MM.1S (cell line): ENCODE measurements around the gene CTPS2.
"Not testable (repeated sequence)": the region's sequence is repeated elsewhere in the genome, so short reads cannot be mapped to it uniquely, and the experiment has no call there.

Experiments
- DNase-seq: peaks from one replicate; pipeline ENCODE4 v3.0.0-alpha.2; 2015
- H2AFZ ChIP-seq: fragments of 300-600 bp; sonication (generic); 2 replicates; pipeline ENCODE4 v1.6.0; 2016; ENCODE audit warnings: antibody characterized with exemption, low read length
- H3F3A ChIP-seq: fragments of 300-600 bp; sonication (generic); 2 replicates; pipeline ENCODE4 v1.6.1; 2016; ENCODE audit warnings: mild to moderate bottlenecking, antibody characterized with exemption, low read length, moderate library complexity, mixed read lengths; ENCODE audit not compliant: insufficient read depth
- H3K27ac ChIP-seq: fragments of 300-600 bp; sonication (generic); 2 replicates; pipeline ENCODE4 v1.5.1; 2016; ENCODE audit warnings: mild to moderate bottlenecking, low read length
- H3K27me3 ChIP-seq: fragments of 300-600 bp; sonication (generic); replicated peaks from 2 replicates; pipeline ENCODE4 v1.6.0; 2016; ENCODE audit warnings: low read length; ENCODE audit not compliant: insufficient read depth
- H3K36me3 ChIP-seq: fragments of 300-600 bp; sonication (generic); replicated peaks from 2 replicates; pipeline ENCODE4 v1.6.1; 2016; ENCODE audit warnings: mild to moderate bottlenecking, low read length, mixed read lengths; ENCODE audit not compliant: insufficient read depth
- H3K4me1 ChIP-seq: fragments of 300-600 bp; sonication (generic); 2 replicates; pipeline ENCODE4 v1.6.1; 2016; ENCODE audit warnings: low read length, mixed read lengths
- H3K4me2 ChIP-seq: fragments of 300-600 bp; sonication (generic); 2 replicates; pipeline ENCODE4 v1.6.0; 2016; ENCODE audit warnings: low read depth, low read length
- H3K4me3 ChIP-seq: fragments of 300-600 bp; sonication (generic); 2 replicates; pipeline ENCODE4 v1.5.1; 2016; ENCODE audit warnings: low read length, mixed read lengths
- H3K79me2 ChIP-seq: fragments of 300-600 bp; sonication (generic); 2 replicates; pipeline ENCODE4 v1.6.1; 2016; ENCODE audit warnings: mixed run types, low read length, mixed read lengths
- H3K9ac ChIP-seq: fragments of 300-600 bp; sonication (generic); 2 replicates; pipeline ENCODE4 v1.6.1; 2016; ENCODE audit warnings: low read length, mixed read lengths
- H3K9me2 ChIP-seq: fragments of 300-600 bp; sonication (generic); replicated peaks from 2 replicates; pipeline ENCODE4 v1.6.1; 2016; ENCODE audit warnings: mild to moderate bottlenecking, low read length, mixed read lengths; ENCODE audit not compliant: insufficient read depth
- H3K9me3 ChIP-seq: fragments of 300-600 bp; sonication (generic); replicated peaks from 2 replicates; pipeline ENCODE4 v1.6.1; 2016; ENCODE audit warnings: mild to moderate bottlenecking, low read length, mixed read lengths; ENCODE audit not compliant: insufficient read depth
- H4K20me1 ChIP-seq: fragments of 300-600 bp; sonication (generic); 2 replicates; pipeline ENCODE4 v1.6.1; 2016; ENCODE audit warnings: mild to moderate bottlenecking, low read length, moderate library complexity, mixed read lengths; ENCODE audit not compliant: insufficient read depth
- EZH2 ChIP-seq: fragments of 300-600 bp; sonication (generic); optimal IDR thresholded peaks from 2 replicates; pipeline ENCODE3; 2017; ENCODE audit warnings: low read depth, mild to moderate bottlenecking, antibody characterized with exemption, low read length, mixed read lengths
- EZH2phosphoT487 ChIP-seq: fragments of 300-600 bp; sonication (generic); IDR thresholded peaks from 2 replicates; pipeline ENCODE4 v1.6.1; 2018; ENCODE audit warnings: antibody characterized with exemption, low read length
- TF ChIP-seq, protein P1 (sequence below): fragments of 300-600 bp; sonication (generic); IDR thresholded peaks from 2 replicates; pipeline ENCODE4 v1.5.1; 2016; ENCODE audit warnings: antibody characterized with exemption, low read length, mixed read lengths

CTPS2 gene

DNA sequence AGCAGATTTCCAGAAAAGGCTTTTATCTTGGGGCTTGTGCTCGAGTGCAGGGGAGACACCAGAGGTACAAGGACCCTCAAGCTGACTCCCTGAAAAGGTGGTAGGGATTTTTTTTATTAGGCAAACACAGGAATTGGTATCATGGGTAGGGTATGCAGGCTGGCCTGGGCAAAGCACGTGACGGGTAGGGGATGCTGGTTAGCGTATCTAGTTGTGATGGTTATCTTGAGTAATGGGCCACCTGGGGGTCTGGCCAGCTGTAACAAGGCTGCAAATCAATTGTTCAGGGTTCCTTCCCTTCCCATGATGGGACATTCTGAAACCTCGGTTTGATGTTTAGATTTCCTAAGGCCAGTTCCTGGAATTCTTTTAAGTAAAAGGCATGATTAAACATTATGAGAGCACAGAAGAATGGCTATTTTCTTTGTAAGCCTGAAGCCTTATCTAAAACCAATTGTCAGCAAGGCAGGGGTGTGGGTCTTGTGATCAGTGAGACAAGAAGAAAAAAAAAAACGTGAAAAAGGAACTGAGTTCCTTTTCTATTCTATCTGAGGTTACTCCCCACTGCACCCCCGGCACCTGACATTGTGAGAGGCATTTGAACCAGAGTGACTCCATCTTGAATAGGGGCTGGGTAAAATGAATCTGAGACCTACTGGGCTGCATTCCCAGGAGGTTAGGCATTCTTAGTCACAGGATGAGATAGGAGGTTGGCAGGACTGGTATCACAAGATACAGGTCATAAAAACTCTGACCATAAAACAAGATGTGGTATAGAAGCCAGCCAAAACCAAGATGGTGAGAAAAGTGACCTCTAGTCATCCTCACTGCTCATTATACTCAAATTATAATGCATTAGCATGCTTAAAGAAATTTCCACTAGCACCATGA lies 126.7 kb downstream of the CTPS2 start:
- Histone ChIP-seq H3K4me2 (no peak overlapping the region), H3K9ac (no peak overlapping the region), H3K79me2 (no peaks in the 10 kb centered on the region), H2AFZ (no peak overlapping the region), H3K36me3 (no peaks in the 10 kb centered on the region), H3F3A (no peaks in the 10 kb centered on the region), H3K9me2 (no peaks in the 10 kb centered on the region), H3K9me3 (no peaks in the 10 kb centered on the region), H3K4me1 (no peaks in the 10 kb centered on the region), H4K20me1 (no peaks in the 10 kb centered on the region), H3K4me3 (no peak overlapping the region), H3K27me3 (no peaks in the 10 kb centered on the region), H3K27ac (no peak overlapping the region)
- no peak for TF ChIP-seq EZH2phosphoT487
- TF ChIP-seq, protein P1, sequence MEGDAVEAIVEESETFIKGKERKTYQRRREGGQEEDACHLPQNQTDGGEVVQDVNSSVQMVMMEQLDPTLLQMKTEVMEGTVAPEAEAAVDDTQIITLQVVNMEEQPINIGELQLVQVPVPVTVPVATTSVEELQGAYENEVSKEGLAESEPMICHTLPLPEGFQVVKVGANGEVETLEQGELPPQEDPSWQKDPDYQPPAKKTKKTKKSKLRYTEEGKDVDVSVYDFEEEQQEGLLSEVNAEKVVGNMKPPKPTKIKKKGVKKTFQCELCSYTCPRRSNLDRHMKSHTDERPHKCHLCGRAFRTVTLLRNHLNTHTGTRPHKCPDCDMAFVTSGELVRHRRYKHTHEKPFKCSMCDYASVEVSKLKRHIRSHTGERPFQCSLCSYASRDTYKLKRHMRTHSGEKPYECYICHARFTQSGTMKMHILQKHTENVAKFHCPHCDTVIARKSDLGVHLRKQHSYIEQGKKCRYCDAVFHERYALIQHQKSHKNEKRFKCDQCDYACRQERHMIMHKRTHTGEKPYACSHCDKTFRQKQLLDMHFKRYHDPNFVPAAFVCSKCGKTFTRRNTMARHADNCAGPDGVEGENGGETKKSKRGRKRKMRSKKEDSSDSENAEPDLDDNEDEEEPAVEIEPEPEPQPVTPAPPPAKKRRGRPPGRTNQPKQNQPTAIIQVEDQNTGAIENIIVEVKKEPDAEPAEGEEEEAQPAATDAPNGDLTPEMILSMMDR, result no peak
- TF ChIP-seq EZH2, result no peak
- DNase-seq, result no peak

DNA sequence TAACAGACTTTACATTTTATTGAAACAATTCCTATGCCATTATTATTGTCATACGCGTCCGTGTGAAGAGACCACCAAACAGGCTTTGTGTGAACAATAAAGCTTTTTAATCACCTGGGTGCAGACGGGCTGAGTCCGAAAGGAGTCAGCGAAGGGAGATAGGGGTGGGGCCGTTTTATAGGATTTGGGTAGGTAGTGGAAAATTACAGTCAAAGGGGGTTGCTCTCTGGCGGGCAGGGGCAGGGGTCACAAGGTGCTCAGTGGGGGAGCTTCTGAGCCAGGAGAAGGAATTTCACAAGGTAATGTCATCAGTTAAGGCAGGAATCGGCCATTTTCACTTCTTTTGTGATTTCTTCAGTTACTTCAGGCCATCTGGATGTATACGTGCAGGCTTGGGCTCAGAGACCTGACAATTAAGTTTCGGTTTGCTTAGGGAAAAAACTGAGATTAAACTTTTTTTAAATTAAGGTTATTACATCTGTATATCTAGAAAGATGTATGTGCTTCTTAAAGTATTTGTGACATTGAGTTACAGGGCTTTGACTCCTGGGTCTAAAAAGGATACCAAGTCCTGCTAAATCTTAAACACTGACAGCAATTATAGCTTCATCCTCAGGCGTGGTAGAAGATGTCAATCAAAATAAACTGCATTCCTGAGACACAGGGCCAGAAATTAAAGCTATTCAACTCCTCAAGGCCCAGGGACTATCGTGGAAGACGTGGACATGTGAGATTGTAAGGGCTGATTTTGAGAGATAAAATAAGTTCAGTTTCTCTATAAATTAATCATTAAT lies 132.3 kb downstream of the CTPS2 start:
- H3K9me2 ChIP-seq, H3K9me3 ChIP-seq, H2AFZ ChIP-seq, H3F3A ChIP-seq, H3K9ac ChIP-seq, H3K36me3 ChIP-seq, H3K4me3 ChIP-seq, H3K27ac ChIP-seq, DNase-seq, H3K4me2 ChIP-seq, H3K79me2 ChIP-seq, H3K4me1 ChIP-seq, H4K20me1 ChIP-seq, H3K27me3 ChIP-seq: not testable (repeated sequence)

DNA sequence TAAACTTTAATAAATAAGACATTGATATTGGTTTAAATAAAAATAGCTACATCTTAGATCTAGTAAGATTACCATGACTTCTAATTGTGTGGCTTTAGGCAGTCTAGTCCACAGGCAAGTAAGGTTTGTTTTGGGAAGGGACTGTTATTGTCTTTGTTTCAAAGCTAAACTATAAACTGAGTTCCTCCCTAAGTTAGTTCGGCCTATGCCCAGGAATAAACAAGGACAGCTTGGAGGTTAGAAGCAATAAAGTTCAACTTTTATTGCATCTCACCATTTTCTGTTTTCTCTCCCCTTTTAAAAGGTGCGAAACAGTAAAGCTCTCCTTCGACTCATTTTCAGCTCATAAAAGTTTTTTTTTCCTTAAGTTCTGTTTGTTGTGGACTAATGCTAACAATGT lies 133.0 kb downstream of the CTPS2 start:
- Histone ChIP-seq H3K36me3 (no peaks in the 10 kb centered on the region), H3K4me3 (no peak overlapping the region), H3K4me1 (no peaks in the 10 kb centered on the region), H3K27me3 (no peaks in the 10 kb centered on the region), H3F3A (no peaks in the 10 kb centered on the region), H3K9ac (no peak overlapping the region), H2AFZ (no peak overlapping the region), H3K9me2 (no peaks in the 10 kb centered on the region), H3K27ac (no peak overlapping the region), H3K79me2 (no peaks in the 10 kb centered on the region), H4K20me1 (no peaks in the 10 kb centered on the region), H3K9me3 (no peaks in the 10 kb centered on the region), H3K4me2 (no peak overlapping the region)
- DNase-seq, result no peak
- TF ChIP-seq, protein P1, result no peak

DNA sequence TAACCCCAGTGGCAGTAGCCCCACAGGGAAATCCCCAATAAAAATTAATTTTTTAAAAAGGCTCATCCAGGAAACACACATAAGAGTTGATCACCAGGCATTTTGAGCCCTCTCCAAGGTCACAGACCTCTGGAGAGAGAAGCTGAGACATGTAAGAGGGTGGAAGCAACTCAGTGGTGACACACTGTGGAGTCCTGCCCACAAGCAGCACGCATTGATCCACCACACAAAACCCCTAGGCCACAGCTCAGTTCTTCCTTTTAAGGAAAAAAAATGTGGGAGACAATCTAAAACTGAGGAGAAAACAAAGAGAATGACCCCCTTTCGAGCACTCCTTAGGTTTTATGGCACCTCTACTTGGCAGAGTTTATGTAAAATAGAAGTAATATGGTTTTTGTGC lies 134.3 kb downstream of the CTPS2 start:
- Histone ChIP-seq H3K9me2 (no peaks in the 10 kb centered on the region), H3K36me3 (no peaks in the 10 kb centered on the region), H3K4me3 (no peak overlapping the region), H3K27me3 (no peaks in the 10 kb centered on the region), H2AFZ (no peak overlapping the region), H3K9ac (no peak overlapping the region), H3F3A (no peaks in the 10 kb centered on the region), H3K79me2 (no peaks in the 10 kb centered on the region), H4K20me1 (no peaks in the 10 kb centered on the region), H3K4me1 (no peaks in the 10 kb centered on the region), H3K9me3 (no peaks in the 10 kb centered on the region), H3K4me2 (no peak overlapping the region), H3K27ac (no peak overlapping the region)
- TF ChIP-seq EZH2 (no peak), EZH2phosphoT487 (no peak)
- DNase-seq, result no peak
